Peyer's patch (tissue), 4 donors: ENCODE results near the gene GLYATL3. TPM values are rescaled to one million over a fixed set of nuclear protein-coding genes. Genes with fewer than 3 reads are reported as not detected.
A peak's percentile ranks its signal among the peaks of the same experiment; 100 is the strongest.
"Not testable (repeated sequence)": the region's sequence is repeated elsewhere in the genome, so short reads cannot be mapped to it uniquely, and the experiment has no call there.

Experiments
- DNase-seq, 3 donors: peaks; one replicate each; pipeline ENCODE4 v3.0.0-alpha.2; 2017 to 2019
- H3K27ac ChIP-seq, 4 donors: fragments of 200-600 bp; sonication (generic); one replicate each; pipeline ENCODE4 v1.5.1; 2016 to 2019
- H3K27me3 ChIP-seq, 2 donors: fragments of 200-600 bp; sonication (generic); one replicate each; pipeline ENCODE4 v1.5.1; 2019
- H3K36me3 ChIP-seq, 3 donors: fragments of 200-600 bp; sonication (generic); one replicate each; pipeline ENCODE4 v1.5.1; 2016 to 2019
- H3K4me1 ChIP-seq, 4 donors: fragments of 200-600 bp; sonication (generic); one replicate each; pipeline ENCODE4 v1.5.1; 2016 to 2019
- H3K4me3 ChIP-seq, 4 donors: fragments of 200-600 bp; sonication (generic); 1 replicate in 3 of 4; 2 replicates in 1 of 4; pipeline ENCODE4 v1.5.1; 2016 to 2019; ENCODE audit warnings: mild to moderate bottlenecking in 1 of 4
- H3K9me3 ChIP-seq, 4 donors: fragments of 200-600 bp; sonication (generic); one replicate each; pipeline ENCODE4 v1.5.1; 2016 to 2019; ENCODE audit warnings: mild to moderate bottlenecking in 1 of 4
- CTCF ChIP-seq, 6 experiments: fragments of 450-650 bp in 4 of 6; fragments of 200-600 bp in 2 of 6; sonication (generic) in 1 of 6; IDR thresholded peaks; one replicate each; pipeline ENCODE4 v1.5.1; 2017 to 2019; ENCODE audit warnings: antibody characterized with exemption in 6 of 6, mild to moderate bottlenecking in 3 of 6, moderate library complexity in 1 of 6
- POLR2A ChIP-seq, 2 donors: fragments of 450-650 bp; IDR thresholded peaks; one replicate each; pipeline ENCODE4 v1.5.1; 2017; ENCODE audit warnings: antibody characterized with exemption in 2 of 2, mild to moderate bottlenecking in 2 of 2, moderate library complexity in 2 of 2
- total RNA-seq, 4 donors: library from RNA; depleted of rRNA; stranded (reverse); fragments of >200 nt; gene quantifications; one replicate each; pipeline ENCODE4 v1.1.0, GENCODE V29; 2016

GLYATL3 gene
- total RNA-seq, 4 donors from 2014 or later: not detected

GRCh38 chr6:49462927-49463611 is 36.7 kb upstream of the GLYATL3 start, which contains the start of the genes CENPQ and MMUT:
Gene CENPQ, plus strand, starts transcription at chr6:49463370. Its CDS starts 6,807 bp downstream, at chr6:49470177.
Gene MMUT, minus strand, starts transcription at chr6:49463253. Its CDS starts 3,787 bp downstream, at chr6:49459466.
- H3K4me3 ChIP-seq: peak within 1 kb of the TSS; percentile 60 to 78 (median 70)
- TF ChIP-seq CTCF (IDR thresholded peaks at IDR 0.05): peak in 1 of 6 experiments; percentile 8
- TF ChIP-seq POLR2A (IDR thresholded peaks at IDR 0.05): peak; percentile 85 to 93
- no peaks in the 10 kb centered on the region for H3K9me3 ChIP-seq
- H3K27me3 ChIP-seq: no peaks in the 10 kb centered on the region
- DNase-seq: peak; percentile 94 to 97 (median 94)
- H3K4me1 ChIP-seq: peaks cover 0 to 18% (median 0%) of the 10 kb centered on the region in 4 donors
- peak within 1 kb of the TSS; percentile 72 to 89 (median 84) for H3K27ac ChIP-seq
- H3K36me3 ChIP-seq: peaks cover 0 to 5% (median 0%) of the 10 kb centered on the region in 3 donors

- peaks cover 0 to 18% (median 0%) of the 10 kb centered on the region in 4 donors for H3K4me1 ChIP-seq
- peak overlapping the region; percentile 60 to 78 (median 70) for H3K4me3 ChIP-seq
- H3K36me3 ChIP-seq: peaks cover 0 to under 1% (median 0%) of the 10 kb centered on the region in 3 donors
- H3K9me3 ChIP-seq: no peaks in the 10 kb centered on the region
- H3K27me3 ChIP-seq: no peaks in the 10 kb centered on the region
- no peak for DNase-seq
- peak overlapping the region; percentile 72 to 89 (median 84) for H3K27ac ChIP-seq
- TF ChIP-seq CTCF (IDR thresholded peaks at IDR 0.05) (no peak), POLR2A (IDR thresholded peaks at IDR 0.05) (no peak)
Measured at GRCh38 chr6:49463612-49463967, 36.1 kb upstream of the GLYATL3 start.

- peaks cover 0 to 18% (median 0%) of the 10 kb centered on the region in 4 donors for H3K4me1 ChIP-seq
- TF ChIP-seq CTCF (IDR thresholded peaks at IDR 0.05) (no peak), POLR2A (IDR thresholded peaks at IDR 0.05) (no peak)
Measured at GRCh38 chr6:49464691-49465090, 35.0 kb upstream of the GLYATL3 start.

GRCh38 chr6:49468042-49468441 is 31.7 kb upstream of the GLYATL3 start:
- no peaks in the 10 kb centered on the region for H3K27me3 ChIP-seq
- H3K4me1 ChIP-seq: peaks cover 0 to 6% (median 0%) of the 10 kb centered on the region in 4 donors
- no peak overlapping the region for H3K27ac ChIP-seq
- no peak overlapping the region for H3K4me3 ChIP-seq
- no peak for DNase-seq
- H3K9me3 ChIP-seq: no peaks in the 10 kb centered on the region
- no peak for TF ChIP-seq POLR2A (IDR thresholded peaks at IDR 0.05)
- no peak for TF ChIP-seq CTCF (IDR thresholded peaks at IDR 0.05)
- peaks cover 0 to 12% (median 0%) of the 10 kb centered on the region in 3 donors for H3K36me3 ChIP-seq

More at GRCh38 chr6:49464691-49465090, 35.0 kb upstream of the GLYATL3 start:
- Histone ChIP-seq H3K36me3 (no peaks in the 10 kb centered on the region), H3K27me3 (no peaks in the 10 kb centered on the region), H3K9me3 (no peaks in the 10 kb centered on the region), H3K27ac (no peak overlapping the region), H3K4me3 (no peak overlapping the region)
- DNase-seq: no peak

- H3K36me3 ChIP-seq: peaks cover 0 to 22% (median 0%) of the 10 kb centered on the region in 3 donors
- not testable (repeated sequence) for H3K9me3 ChIP-seq, H3K4me1 ChIP-seq, H3K4me3 ChIP-seq, H3K27me3 ChIP-seq, H3K27ac ChIP-seq, DNase-seq
Measured at GRCh38 chr6:49476564-49476963, 23.2 kb upstream of the GLYATL3 start.

- peak overlapping the region in 1 of 4 donors; percentile 43 for H3K27ac ChIP-seq
- no peaks in the 10 kb centered on the region for H3K9me3 ChIP-seq
- no peak for DNase-seq
- no peaks in the 10 kb centered on the region for H3K4me1 ChIP-seq
- TF ChIP-seq CTCF (IDR thresholded peaks at IDR 0.05) (no peak), POLR2A (IDR thresholded peaks at IDR 0.05) (no peak)
- H3K4me3 ChIP-seq: no peak overlapping the region
- H3K27me3 ChIP-seq: no peaks in the 10 kb centered on the region
- H3K36me3 ChIP-seq: no peaks in the 10 kb centered on the region
Measured at GRCh38 chr6:49479308-49479970, 20.3 kb upstream of the GLYATL3 start.

GRCh38 chr6:49481846-49482245 is 17.9 kb upstream of the GLYATL3 start:
- H3K36me3 ChIP-seq, DNase-seq, H3K4me3 ChIP-seq, H3K27me3 ChIP-seq, H3K4me1 ChIP-seq, H3K27ac ChIP-seq, H3K9me3 ChIP-seq: not testable (repeated sequence)

- H3K9me3 ChIP-seq, H3K27ac ChIP-seq, H3K27me3 ChIP-seq, H3K4me3 ChIP-seq, H3K36me3 ChIP-seq, H3K4me1 ChIP-seq, DNase-seq: not testable (repeated sequence)
Measured at GRCh38 chr6:49483380-49483779, 16.3 kb upstream of the GLYATL3 start.
